GM23338 (cell line): ENCODE results near the gene PPP2R2D. TPM values are rescaled to one million over a fixed set of nuclear protein-coding genes. Genes with fewer than 3 reads are reported as not detected.

Experiments
- ATAC-seq: fragments of 200-7000 bp; cut with Tn5 transposase; 3 replicates; pipeline ENCODE4 v1.9.1; 2020
- DNase-seq: peaks from one replicate; pipeline ENCODE4 v3.0.0-alpha.2; 2015; ENCODE audit warnings: low spot score
- H2AFZ ChIP-seq: fragments of 200-600 bp; sonication (generic); 2 replicates; pipeline ENCODE4 v1.8.0; 2016; ENCODE audit warnings: antibody characterized with exemption, mild to moderate bottlenecking, moderate library complexity
- H3F3A ChIP-seq: fragments of 200-600 bp; sonication (generic); replicated peaks from 2 replicates; pipeline ENCODE4 v1.8.0; 2017; ENCODE audit warnings: antibody characterized with exemption, mixed run types, low read depth
- H3K27ac ChIP-seq: fragments of 200-600 bp; sonication (generic); 2 replicates; pipeline ENCODE4 v1.6.1; 2016; ENCODE audit warnings: low read depth
- H3K27me3 ChIP-seq: fragments of 200-600 bp; sonication (generic); 2 replicates; pipeline ENCODE4 v1.8.0; 2016; ENCODE audit warnings: mild to moderate bottlenecking, mixed run types, moderate library complexity; ENCODE audit not compliant: insufficient read depth
- H3K36me3 ChIP-seq: fragments of 200-600 bp; sonication (generic); 2 replicates; pipeline ENCODE4 v1.8.0; 2016; ENCODE audit warnings: mild to moderate bottlenecking; ENCODE audit not compliant: insufficient read depth
- H3K4me1 ChIP-seq: fragments of 200-600 bp; sonication (generic); 2 replicates; pipeline ENCODE4 v1.8.0; 2016; ENCODE audit warnings: mild to moderate bottlenecking, moderate library complexity; ENCODE audit not compliant: insufficient read depth
- H3K4me2 ChIP-seq: fragments of 200-600 bp; sonication (generic); 2 replicates; pipeline ENCODE4 v1.7.1; 2017; ENCODE audit warnings: mixed run types
- H3K4me3 ChIP-seq: fragments of 200-600 bp; sonication (generic); 2 replicates; pipeline ENCODE4 v1.6.1; 2016; ENCODE audit warnings: mixed run types
- H3K79me2 ChIP-seq: fragments of 200-600 bp; sonication (generic); replicated peaks from 2 replicates; pipeline ENCODE4 v1.8.0; 2017; ENCODE audit warnings: mild to moderate bottlenecking; ENCODE audit not compliant: insufficient read depth
- H3K9me2 ChIP-seq: fragments of 200-600 bp; sonication (generic); 2 replicates; pipeline ENCODE4 v1.8.0; 2017; ENCODE audit not compliant: insufficient read depth
- H4K20me1 ChIP-seq: fragments of 200-600 bp; sonication (generic); replicated peaks from 2 replicates; pipeline ENCODE4 v1.8.0; 2017; ENCODE audit warnings: mild to moderate bottlenecking; ENCODE audit not compliant: insufficient read depth
- H3K27ac Mint-ChIP-seq: 2 replicates; pipeline ENCODE4 v1.8.0; 2020; ENCODE audit warnings: inconsistent platforms, mild to moderate bottlenecking, moderate library complexity, mixed read lengths
- H3K27me3 Mint-ChIP-seq: 3 replicates; pipeline ENCODE4 v1.8.0; 2022; ENCODE audit warnings: low read depth, mild to moderate bottlenecking, moderate library complexity, mixed read lengths, inconsistent platforms; ENCODE audit not compliant: insufficient read depth, poor library complexity
- H3K36me3 Mint-ChIP-seq: 3 replicates; pipeline ENCODE4 v1.8.0; 2021; ENCODE audit warnings: low read depth, mild to moderate bottlenecking, inconsistent platforms, moderate library complexity, mixed read lengths
- H3K4me1 Mint-ChIP-seq: 3 replicates; pipeline ENCODE4 v1.8.0; 2020; ENCODE audit warnings: mild to moderate bottlenecking, inconsistent platforms, mixed read lengths
- H3K4me3 Mint-ChIP-seq: 3 replicates; pipeline ENCODE4 v1.8.0; 2021; ENCODE audit warnings: moderate library complexity, mild to moderate bottlenecking, inconsistent platforms, mixed read lengths
- H3K9me3 Mint-ChIP-seq: 3 replicates; pipeline ENCODE4 v1.8.0; 2020; ENCODE audit warnings: moderate library complexity, mild to moderate bottlenecking, inconsistent platforms, mixed read lengths
- CTCF ChIP-seq, 2 experiments: fragments of 200-600 bp in 1 of 2; sonication (generic) in 1 of 2; conservative IDR thresholded peaks; 2 replicates each; pipeline versions ENCODE4 v1.5.1 to v1.6.1; 2016 to 2017; ENCODE audit warnings: antibody characterized with exemption in 2 of 2, low read depth in 2 of 2, mild to moderate bottlenecking in 2 of 2, moderate library complexity in 1 of 2
- ETS1 ChIP-seq: IDR thresholded peaks from 2 replicates; pipeline ENCODE4 v1.6.1; 2016; ENCODE audit warnings: antibody characterized with exemption
- JUNB ChIP-seq: IDR thresholded peaks from one replicate; pipeline ENCODE4 v1.6.1; 2016; ENCODE audit warnings: antibody characterized with exemption; ENCODE audit not compliant: unreplicated experiment
- NANOG ChIP-seq: IDR thresholded peaks from 2 replicates; pipeline ENCODE4 v1.6.1; 2016; ENCODE audit warnings: antibody characterized with exemption, borderline replicate concordance
- REST ChIP-seq: IDR thresholded peaks from one replicate; pipeline ENCODE4 v1.6.1; 2018; ENCODE audit warnings: antibody characterized with exemption; ENCODE audit not compliant: unreplicated experiment
- STAT1 ChIP-seq: IDR thresholded peaks from one replicate; pipeline ENCODE4 v1.6.1; 2016; ENCODE audit warnings: antibody characterized with exemption; ENCODE audit not compliant: unreplicated experiment
- ZNF114 ChIP-seq: fragments of 250-450 bp; sonication (Bioruptor Pico); IDR thresholded peaks from 2 replicates; pipeline ENCODE4 v1.5.0; 2020; ENCODE audit warnings: mild to moderate bottlenecking, moderate library complexity
- ZNF331 ChIP-seq: fragments of 250-450 bp; sonication (Bioruptor Pico); IDR thresholded peaks from 2 replicates; pipeline ENCODE4 v1.5.0; 2020; ENCODE audit warnings: low read depth, mild to moderate bottlenecking, moderate library complexity
- ZNF462 ChIP-seq: fragments of 250-450 bp; sonication (Bioruptor Pico); IDR thresholded peaks from 2 replicates; pipeline ENCODE4 v1.5.0; 2020; ENCODE audit warnings: mild to moderate bottlenecking, moderate library complexity
- polyA plus RNA-seq: library from polyadenylated mRNA; unstranded; fragments of >200 nt; fragmentation: Nextera tagmentation; extraction: Ambion mirVana; gene quantifications from 2 replicates; pipeline ENCODE4 v1.2.1, GENCODE V29; 2016
- total RNA-seq: library from RNA; depleted of rRNA; stranded (reverse); fragments of >200 nt; shearing (Covaris generic); gene quantifications from 2 replicates; pipeline ENCODE4 v1.2.3, GENCODE V29; 2014

The PPP2R2D gene
- total and polyA plus RNA-seq, 2 experiments from 2014 or later: 28.8 to 33.7 TPM

- Histone ChIP-seq H2AFZ (no peak overlapping the region), H3F3A (0 out of 2 replicates have a peak, but pooled peaks cover 4% of the 10 kb centered on the region), H3K27me3 (no peaks in the 10 kb centered on the region), H3K27ac (no peak overlapping the region), H3K79me2 (peaks cover 80% of the 10 kb centered on the region), H3K4me2 (no peak overlapping the region), H4K20me1 (peaks cover 64% of the 10 kb centered on the region), H3K36me3 (peaks cover 6% of the 10 kb centered on the region; the same call in 1 of the 2 replicates), H3K4me3 (no peak overlapping the region), H3K4me1 (peaks cover 19% of the 10 kb centered on the region), H3K9me2 (no peaks in the 10 kb centered on the region)
- no peak overlapping the region for H3K27ac Mint-ChIP-seq
- H3K4me3 Mint-ChIP-seq: no peak overlapping the region
- no peaks in the 10 kb centered on the region; the same call in 1 of the 3 replicates for H3K9me3 Mint-ChIP-seq
- ATAC-seq (no peak; the same call in 2 of the 3 replicates), DNase-seq (no peak)
- H3K4me1 Mint-ChIP-seq: peaks cover 27% of the 10 kb centered on the region
- TF ChIP-seq ZNF331 (no peak), ZNF114 (CRISPR knock-in tag) (no peak), NANOG (no peak), REST (no peak), STAT1 (no peak), ZNF462 (CRISPR knock-in tag) (no peak), CTCF (conservative IDR thresholded peaks at IDR 0.05; ENCODE audit: low read depth in 2 of 2) (no peak), JUNB (no peak), ETS1 (no peak)
- peaks cover 7% of the 10 kb centered on the region for H3K27me3 Mint-ChIP-seq
- H3K36me3 Mint-ChIP-seq: peaks cover 35% of the 10 kb centered on the region
Observed at GRCh38 chr10:131934769-131935168, 34.0 kb downstream of the PPP2R2D start.
